Ascending aorta (tissue), 2 donors: ENCODE data around the gene SBK2. TPM values are rescaled to one million over a fixed set of nuclear protein-coding genes. Genes with fewer than 3 reads are reported as not detected.

ENCODE experiments used
- DNase-seq, 2 donors: peaks; one replicate each; pipeline ENCODE4 v3.0.0-alpha.2; 2019; ENCODE audit warnings: low spot score in 2 of 2
- H3K27ac ChIP-seq, 2 donors: fragments of 200-600 bp; sonication (generic); one replicate each; pipeline ENCODE4 v1.5.1; 2016 to 2017; ENCODE audit warnings: mild to moderate bottlenecking in 1 of 2
- H3K27me3 ChIP-seq: fragments of 200-600 bp; sonication (generic); one replicate; pipeline ENCODE4 v1.5.1; 2017
- H3K36me3 ChIP-seq, 2 donors: fragments of 200-600 bp; sonication (generic); one replicate each; pipeline ENCODE4 v1.5.1; 2016
- H3K4me1 ChIP-seq, 2 donors: fragments of 200-600 bp; sonication (generic); one replicate each; pipeline ENCODE4 v1.5.1; 2016 to 2017; ENCODE audit warnings: mild to moderate bottlenecking in 1 of 2
- H3K4me3 ChIP-seq, 2 donors: fragments of 200-600 bp; sonication (generic); one replicate each; pipeline ENCODE4 v1.5.1; 2016 to 2017; ENCODE audit warnings: mild to moderate bottlenecking in 1 of 2
- H3K9me3 ChIP-seq, 2 donors: fragments of 200-600 bp; sonication (generic); one replicate each; pipeline ENCODE4 v1.5.1; 2016
- CTCF ChIP-seq, 3 experiments: fragments of 200-600 bp in 2 of 3; fragments of 450-650 bp in 1 of 3; sonication (generic) in 2 of 3; IDR thresholded peaks; one replicate each; pipeline ENCODE4 v1.5.1; 2016 to 2019; ENCODE audit warnings: antibody characterized with exemption in 3 of 3, mild to moderate bottlenecking in 1 of 3, moderate library complexity in 1 of 3
- intact Hi-C: fragments of 100-400 bp; cut with DNase I; formaldehyde crosslinking; loops from one replicate; pipeline ENCODE4 v1.15.1; 2023
- total RNA-seq: library from RNA; depleted of rRNA; stranded (reverse); fragments of >200 nt; gene quantifications from one replicate; pipeline ENCODE4 v1.1.0, GENCODE V29; 2016

Gene SBK2
- total RNA-seq, 1 donor from 2014 or later, result not detected

- no peak overlapping the region for H3K4me3 ChIP-seq
- intact Hi-C loops, result no loop called here
- peaks cover 12% of the 10 kb centered on the region for H3K27me3 ChIP-seq
- no peaks in the 10 kb centered on the region for H3K9me3 ChIP-seq
- H3K4me1 ChIP-seq, result peaks cover 0 to 7% of the 10 kb centered on the region in 2 donors
- no peak for DNase-seq
- TF ChIP-seq CTCF (IDR thresholded peaks at IDR 0.05), result no peak
- no peak overlapping the region for H3K27ac ChIP-seq
- no peaks in the 10 kb centered on the region for H3K36me3 ChIP-seq
Measured at GRCh38 chr19:55525289-55526101, 11.4 kb downstream of the SBK2 start.

- no peaks in the 10 kb centered on the region for H3K36me3 ChIP-seq
- intact Hi-C loops, result no loop called here
- no peaks in the 10 kb centered on the region for H3K9me3 ChIP-seq
- no peaks in the 10 kb centered on the region for H3K27me3 ChIP-seq
- H3K4me1 ChIP-seq, result peaks cover 0 to 12% of the 10 kb centered on the region in 2 donors
- no peak overlapping the region for H3K27ac ChIP-seq
- no peak for TF ChIP-seq CTCF (IDR thresholded peaks at IDR 0.05)
- no peak overlapping the region for H3K4me3 ChIP-seq
- no peak for DNase-seq
Measured at GRCh38 chr19:55520691-55521292, 16.1 kb downstream of the SBK2 start.

GRCh38 chr19:55519451-55520311 lies 17.3 kb downstream of the SBK2 start:
- Histone ChIP-seq H3K27me3 (no peaks in the 10 kb centered on the region), H3K4me1 (peaks cover 0 to 12% of the 10 kb centered on the region in 2 donors), H3K27ac (no peak overlapping the region), H3K4me3 (no peak overlapping the region), H3K36me3 (no peaks in the 10 kb centered on the region), H3K9me3 (no peaks in the 10 kb centered on the region)
- TF ChIP-seq CTCF (IDR thresholded peaks at IDR 0.05), result no peak
- intact Hi-C loops, result no loop called here
- DNase-seq, result no peak

GRCh38 chr19:55516878-55517620 lies 19.9 kb downstream of the SBK2 start:
- H3K36me3 ChIP-seq, result no peaks in the 10 kb centered on the region
- H3K4me1 ChIP-seq, result peaks cover 0 to 12% of the 10 kb centered on the region in 2 donors
- H3K9me3 ChIP-seq, result no peaks in the 10 kb centered on the region
- TF ChIP-seq CTCF (IDR thresholded peaks at IDR 0.05), result peak; percentile 83 to 95 (median 95)
- peak; percentile 47 to 96 for DNase-seq
- no peaks in the 10 kb centered on the region for H3K27me3 ChIP-seq
- peak overlapping the region; percentile 49 to 57 for H3K4me3 ChIP-seq
- intact Hi-C loops, result loop anchor here (1.0 to 2.0 kb wide), 6 partner anchors 32 to 116 kb away; partner anchors contain the start of genes FIZ1, ZNF579, ZNF784 and ZNF865
- peak overlapping the region; percentile 36 to 74 for H3K27ac ChIP-seq

- TF ChIP-seq CTCF (IDR thresholded peaks at IDR 0.05), result no peak
- intact Hi-C loops, result no loop called here
- Histone ChIP-seq H3K27ac (no peak overlapping the region), H3K27me3 (no peaks in the 10 kb centered on the region), H3K36me3 (no peaks in the 10 kb centered on the region), H3K9me3 (no peaks in the 10 kb centered on the region), H3K4me3 (no peak overlapping the region), H3K4me1 (peaks cover 2 to 3% of the 10 kb centered on the region in 2 donors)
- no peak for DNase-seq
Measured at GRCh38 chr19:55508120-55508519, 28.8 kb downstream of the SBK2 start.
